NCI-H1930 (cell line): ENCODE results near the gene NCAM1.

Experiments used
- DNase-seq, 2 experiments: peaks; one replicate each; lab custom pipeline; 2025; lab: John Stamatoyannopoulos, UW

Gene NCAM1

GRCh38 chr11:113168354-113169342, 207.4 kb downstream of the NCAM1 start:
- peak; percentile 91 to 97 for DNase-seq

- no peak for DNase-seq
Measured at GRCh38 chr11:113172382-113172951, 211.2 kb downstream of the NCAM1 start.

- no peak for DNase-seq
Measured at GRCh38 chr11:113173126-113173525, 211.9 kb downstream of the NCAM1 start.

- no peak for DNase-seq
Measured at GRCh38 chr11:113174882-113175281, 213.7 kb downstream of the NCAM1 start.

- no peak for DNase-seq
Measured at GRCh38 chr11:113176599-113177360, 215.6 kb downstream of the NCAM1 start.

GRCh38 chr11:113177671-113178070, 216.5 kb downstream of the NCAM1 start:
- DNase-seq, result no peak

GRCh38 chr11:113178381-113179070, 217.3 kb downstream of the NCAM1 start:
- no peak for DNase-seq

GRCh38 chr11:113179181-113179704, 218.0 kb downstream of the NCAM1 start:
- DNase-seq, result peak; percentile 26 to 60

GRCh38 chr11:113181094-113181493, 219.9 kb downstream of the NCAM1 start:
- no peak for DNase-seq

GRCh38 chr11:113182288-113182687, 221.1 kb downstream of the NCAM1 start:
- DNase-seq, result no peak

- DNase-seq, result no peak
Measured at GRCh38 chr11:113184498-113184897, 223.3 kb downstream of the NCAM1 start.

- DNase-seq, result no peak
Measured at GRCh38 chr11:113188371-113188834, 227.2 kb downstream of the NCAM1 start.

GRCh38 chr11:113189909-113190667, 228.9 kb downstream of the NCAM1 start:
- DNase-seq, result no peak

- DNase-seq, result peak; percentile 38 to 50
Measured at GRCh38 chr11:113192121-113192925, 231.1 kb downstream of the NCAM1 start.

- DNase-seq, result no peak
Measured at GRCh38 chr11:113193016-113193415, 231.8 kb downstream of the NCAM1 start.

GRCh38 chr11:113193946-113194345, 232.7 kb downstream of the NCAM1 start:
- DNase-seq, result no peak

- no peak for DNase-seq
Measured at GRCh38 chr11:113195728-113196127, 234.5 kb downstream of the NCAM1 start.

GRCh38 chr11:113197446-113197845, 236.2 kb downstream of the NCAM1 start:
- no peak for DNase-seq

- DNase-seq, result no peak
Measured at GRCh38 chr11:113198972-113199661, 237.9 kb downstream of the NCAM1 start.
